Astrocyte (in vitro differentiated cells and primary cell): Measurements from ENCODE around the gene APOM. TPM values are rescaled to one million over a fixed set of nuclear protein-coding genes. Genes with fewer than 3 reads are reported as not detected.

ENCODE experiments used
- DNase-seq: peaks from one replicate; pipeline ENCODE4 v3.0.0-alpha.2; 2010; ENCODE audit warnings: low read depth
- FAIRE-seq: peaks from 2 replicates; lab custom pipeline; 2011; peaks lifted over from hg19 to GRCh38; lab: Jason Lieb, UNC
- H2AFZ ChIP-seq: 2 replicates; pipeline ENCODE4 v1.6.0; 2012; ENCODE audit warnings: low read depth, low read length, inconsistent platforms
- H3K27ac ChIP-seq: 2 replicates; pipeline ENCODE4 v1.5.1; 2011; ENCODE audit warnings: low read depth, low read length, inconsistent platforms
- H3K27me3 ChIP-seq: 2 replicates; pipeline ENCODE4 v1.6.0; 2011; ENCODE audit warnings: low read length, inconsistent platforms; ENCODE audit not compliant: insufficient read depth
- H3K36me3 ChIP-seq: 2 replicates; pipeline ENCODE4 v1.5.1; 2011; ENCODE audit warnings: low read length, inconsistent platforms; ENCODE audit not compliant: insufficient read depth
- H3K4me1 ChIP-seq: 2 replicates; pipeline ENCODE4 v1.5.1; 2011; ENCODE audit warnings: low read length, inconsistent platforms; ENCODE audit not compliant: insufficient read depth
- H3K4me2 ChIP-seq: 2 replicates; pipeline ENCODE4 v1.6.0; 2012; ENCODE audit warnings: low read length, inconsistent platforms
- H3K4me3 ChIP-seq: 2 replicates; pipeline ENCODE4 v1.5.1; 2011; ENCODE audit warnings: low read depth, mild to moderate bottlenecking, low read length, inconsistent platforms; ENCODE audit not compliant: insufficient read depth
- H3K79me2 ChIP-seq: 2 replicates; pipeline ENCODE4 v1.6.0; 2012; ENCODE audit warnings: mild to moderate bottlenecking, low read length, inconsistent platforms; ENCODE audit not compliant: insufficient read depth
- H3K9ac ChIP-seq: 2 replicates; pipeline ENCODE4 v1.6.0; 2012; ENCODE audit warnings: mild to moderate bottlenecking, low read length, inconsistent platforms
- H3K9me3 ChIP-seq: 2 replicates; pipeline ENCODE4 v1.5.1; 2012; ENCODE audit warnings: low read depth, mild to moderate bottlenecking, low read length, inconsistent platforms; ENCODE audit not compliant: insufficient read depth
- H4K20me1 ChIP-seq: 2 replicates; pipeline ENCODE4 v1.6.0; 2012; ENCODE audit warnings: low read length, inconsistent platforms; ENCODE audit not compliant: insufficient read depth
- H3K27ac Mint-ChIP-seq: one replicate; pipeline ENCODE4 v1.8.0; 2021; ENCODE audit warnings: mild to moderate bottlenecking, mixed read lengths; ENCODE audit not compliant: unreplicated experiment
- H3K27me3 Mint-ChIP-seq: one replicate; pipeline ENCODE4 v1.8.0; 2021; ENCODE audit warnings: low read depth, mixed read lengths; ENCODE audit not compliant: unreplicated experiment
- H3K36me3 Mint-ChIP-seq: one replicate; pipeline ENCODE4 v1.8.0; 2021; ENCODE audit warnings: low read depth, mixed read lengths; ENCODE audit not compliant: unreplicated experiment
- H3K4me1 Mint-ChIP-seq: one replicate; pipeline ENCODE4 v1.8.0; 2021; ENCODE audit warnings: low read depth, mixed read lengths; ENCODE audit not compliant: unreplicated experiment
- H3K4me3 Mint-ChIP-seq: one replicate; pipeline ENCODE4 v1.8.0; 2021; ENCODE audit warnings: mild to moderate bottlenecking, moderate library complexity, mixed read lengths; ENCODE audit not compliant: unreplicated experiment
- H3K9me3 Mint-ChIP-seq: one replicate; pipeline ENCODE4 v1.8.0; 2021; ENCODE audit warnings: mild to moderate bottlenecking, mixed read lengths; ENCODE audit not compliant: unreplicated experiment
- EZH2 ChIP-seq: IDR thresholded peaks from 2 replicates; pipeline ENCODE4 v1.6.1; 2012; ENCODE audit warnings: mild to moderate bottlenecking, low read length, inconsistent platforms; ENCODE audit not compliant: insufficient read depth
- total RNA-seq: library from RNA; stranded (reverse); gene quantifications from 2 replicates; pipeline ENCODE4 v1.2.1, GENCODE V29; 2021
- TF ChIP-seq, protein P1 (sequence below): IDR thresholded peaks from 2 replicates; pipeline ENCODE4 v1.5.1; 2011; ENCODE audit warnings: low read depth, mild to moderate bottlenecking, inconsistent platforms, low read length, moderate library complexity; ENCODE audit not compliant: insufficient read depth

The APOM gene
- total RNA-seq, 1 donor from 2014 or later, result 0.89 TPM

DNA sequence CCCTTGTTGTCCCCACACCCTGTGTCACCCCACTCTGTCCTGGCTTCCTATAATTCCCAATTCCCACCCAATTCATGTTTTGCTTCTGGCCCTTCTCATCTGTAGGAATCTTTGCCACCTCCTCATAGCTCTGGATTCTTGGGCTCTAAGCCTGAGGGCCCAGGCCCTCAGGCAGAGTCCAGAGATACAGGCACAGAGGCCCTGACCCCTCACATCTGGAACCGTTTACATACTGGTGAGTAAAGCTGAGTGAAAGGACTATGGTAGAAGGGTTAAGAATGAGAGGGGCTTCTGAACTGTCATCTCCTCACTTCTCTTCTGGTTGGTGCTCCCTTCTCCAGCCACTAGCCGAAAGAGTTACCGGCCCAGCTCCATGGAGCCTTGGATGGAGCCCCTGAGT is 21.6 kb upstream of the APOM start:
- H3K4me3 Mint-ChIP-seq, result no peak overlapping the region
- Histone ChIP-seq H3K4me2 (no peak overlapping the region), H4K20me1 (peaks cover 90% of the 10 kb centered on the region), H3K27ac (peak overlapping the region; percentile 6), H3K79me2 (peaks cover 34% of the 10 kb centered on the region), H3K9ac (peak overlapping the region; percentile 38), H3K4me1 (peaks cover 3% of the 10 kb centered on the region), H3K36me3 (peaks cover 51% of the 10 kb centered on the region), H2AFZ (no peak overlapping the region), H3K9me3 (no peaks in the 10 kb centered on the region), H3K27me3 (no peaks in the 10 kb centered on the region), H3K4me3 (no peak overlapping the region)
- no peaks in the 10 kb centered on the region for H3K27me3 Mint-ChIP-seq
- DNase-seq (no peak), FAIRE-seq (no peak)
- H3K4me1 Mint-ChIP-seq, result peaks cover 3% of the 10 kb centered on the region
- H3K27ac Mint-ChIP-seq, result peak overlapping the region; percentile 76
- no peaks in the 10 kb centered on the region for H3K9me3 Mint-ChIP-seq
- TF ChIP-seq, protein P1, sequence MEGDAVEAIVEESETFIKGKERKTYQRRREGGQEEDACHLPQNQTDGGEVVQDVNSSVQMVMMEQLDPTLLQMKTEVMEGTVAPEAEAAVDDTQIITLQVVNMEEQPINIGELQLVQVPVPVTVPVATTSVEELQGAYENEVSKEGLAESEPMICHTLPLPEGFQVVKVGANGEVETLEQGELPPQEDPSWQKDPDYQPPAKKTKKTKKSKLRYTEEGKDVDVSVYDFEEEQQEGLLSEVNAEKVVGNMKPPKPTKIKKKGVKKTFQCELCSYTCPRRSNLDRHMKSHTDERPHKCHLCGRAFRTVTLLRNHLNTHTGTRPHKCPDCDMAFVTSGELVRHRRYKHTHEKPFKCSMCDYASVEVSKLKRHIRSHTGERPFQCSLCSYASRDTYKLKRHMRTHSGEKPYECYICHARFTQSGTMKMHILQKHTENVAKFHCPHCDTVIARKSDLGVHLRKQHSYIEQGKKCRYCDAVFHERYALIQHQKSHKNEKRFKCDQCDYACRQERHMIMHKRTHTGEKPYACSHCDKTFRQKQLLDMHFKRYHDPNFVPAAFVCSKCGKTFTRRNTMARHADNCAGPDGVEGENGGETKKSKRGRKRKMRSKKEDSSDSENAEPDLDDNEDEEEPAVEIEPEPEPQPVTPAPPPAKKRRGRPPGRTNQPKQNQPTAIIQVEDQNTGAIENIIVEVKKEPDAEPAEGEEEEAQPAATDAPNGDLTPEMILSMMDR, result no peak
- no peak for TF ChIP-seq EZH2
- H3K36me3 Mint-ChIP-seq, result peaks cover 31% of the 10 kb centered on the region

DNA sequence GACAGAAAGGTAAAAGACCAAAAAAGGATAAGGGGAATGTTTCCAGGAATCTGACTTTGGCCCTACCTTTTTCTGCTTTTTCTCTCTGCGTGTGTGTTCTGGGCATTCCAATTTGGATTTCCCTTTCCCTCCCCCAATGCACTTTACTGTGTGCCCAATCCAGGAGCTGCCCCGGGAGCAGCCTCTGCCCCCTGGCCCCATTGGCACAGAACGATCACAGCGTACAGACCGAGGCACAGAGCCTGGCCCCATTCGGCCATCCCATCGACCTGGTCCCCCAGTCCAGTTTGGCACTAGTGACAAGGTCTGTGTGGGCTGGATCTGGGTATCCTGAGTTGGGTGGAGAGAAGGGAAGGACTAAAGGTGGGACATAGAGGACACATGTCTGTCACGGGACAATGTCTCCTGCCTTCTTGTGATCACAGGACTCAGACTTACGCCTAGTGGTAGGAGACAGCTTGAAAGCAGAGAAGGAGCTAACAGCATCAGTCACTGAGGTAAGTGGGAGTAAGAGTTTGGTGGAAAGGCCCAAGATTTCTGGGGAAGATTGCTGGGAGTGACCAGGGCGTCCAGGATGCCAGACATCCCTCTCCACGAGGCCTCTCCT is 20.6 kb upstream of the APOM start:
- DNase-seq (no peak), FAIRE-seq (no peak)
- Mint-ChIP-seq H3K27ac (peak overlapping the region; percentile 80), H3K36me3 (peaks cover 36% of the 10 kb centered on the region), H3K9me3 (no peaks in the 10 kb centered on the region), H3K27me3 (no peaks in the 10 kb centered on the region), H3K4me1 (peaks cover 3% of the 10 kb centered on the region), H3K4me3 (no peak overlapping the region)
- Histone ChIP-seq H3K27me3 (no peaks in the 10 kb centered on the region), H3K9ac (no peak overlapping the region), H3K4me1 (peaks cover 11% of the 10 kb centered on the region), H2AFZ (no peak overlapping the region), H3K36me3 (peaks cover 49% of the 10 kb centered on the region), H3K27ac (no peak overlapping the region), H4K20me1 (peaks cover 92% of the 10 kb centered on the region), H3K79me2 (peaks cover 28% of the 10 kb centered on the region), H3K9me3 (no peaks in the 10 kb centered on the region), H3K4me2 (no peak overlapping the region), H3K4me3 (no peak overlapping the region)
- no peak for TF ChIP-seq EZH2
- TF ChIP-seq, protein P1, result no peak
